SJSA1 (cell line): ENCODE data around the gene ROBO1. TPM values are rescaled to one million over a fixed set of nuclear protein-coding genes. Genes with fewer than 3 reads are reported as not detected.
A peak's percentile ranks its signal among the peaks of the same experiment; 100 is the strongest.

ENCODE experiments used
- DNase-seq, 2 experiments: peaks; one replicate each; pipeline ENCODE4 v3.0.0-alpha.2; 2015 to 2020; ENCODE audit warnings: low spot score in 2 of 2, low read depth in 1 of 2
- H3K27ac ChIP-seq: fragments of 250-450 bp; sonication (Bioruptor Pico); 2 replicates; pipeline ENCODE4 v1.5.1; 2020; ENCODE audit warnings: mild to moderate bottlenecking, moderate library complexity
- H3K27me3 ChIP-seq: fragments of 250-450 bp; sonication (Bioruptor Pico); replicated peaks from 2 replicates; pipeline ENCODE4 v1.5.1; 2020; ENCODE audit warnings: mild to moderate bottlenecking, moderate library complexity
- H3K36me3 ChIP-seq: fragments of 250-450 bp; sonication (Bioruptor Pico); 2 replicates; pipeline ENCODE4 v1.5.1; 2020; ENCODE audit warnings: mild to moderate bottlenecking
- H3K4me1 ChIP-seq: fragments of 250-450 bp; sonication (Bioruptor Pico); replicated peaks from 2 replicates; pipeline ENCODE4 v1.6.1; 2021; ENCODE audit warnings: mild to moderate bottlenecking
- H3K4me3 ChIP-seq: fragments of 250-450 bp; sonication (Bioruptor Pico); 2 replicates; pipeline ENCODE4 v1.5.1; 2020; ENCODE audit warnings: mild to moderate bottlenecking
- H3K9me3 ChIP-seq: fragments of 250-450 bp; sonication (Bioruptor Pico); replicated peaks from 2 replicates; pipeline ENCODE4 v1.5.1; 2020; ENCODE audit warnings: mild to moderate bottlenecking
- total RNA-seq: library from RNA; depleted of rRNA; stranded (reverse); fragments of >200 nt; shearing (Covaris generic); gene quantifications from 2 replicates; pipeline ENCODE4 v1.2.3, GENCODE V29; 2014

Gene ROBO1
- total RNA-seq, 1 experiment from 2014 or later, result 38.9 TPM

- Histone ChIP-seq H3K9me3 (no peaks in the 10 kb centered on the region), H3K27me3 (no peaks in the 10 kb centered on the region), H3K27ac (no peak overlapping the region), H3K4me3 (no peak overlapping the region), H3K36me3 (0 out of 2 replicates have a peak, but pooled peaks cover 4% of the 10 kb centered on the region), H3K4me1 (peaks cover 5% of the 10 kb centered on the region; the same call in 1 of the 2 replicates)
- peak in 1 of 2 experiments; percentile 8 for DNase-seq
Observed at GRCh38 chr3:78604341-78604740, 1163.5 kb downstream of the ROBO1 start.

GRCh38 chr3:78601249-78601648 is 1166.5 kb downstream of the ROBO1 start:
- peaks cover 5% of the 10 kb centered on the region; the same call in 1 of the 2 replicates for H3K4me1 ChIP-seq
- no peak overlapping the region for H3K27ac ChIP-seq

GRCh38 chr3:78589778-78590177 is 1178.0 kb downstream of the ROBO1 start:
- DNase-seq, result no peak
- Histone ChIP-seq H3K36me3 (no peaks in the 10 kb centered on the region), H3K4me3 (no peak overlapping the region), H3K4me1 (no peaks in the 10 kb centered on the region), H3K27ac (no peak overlapping the region), H3K9me3 (no peaks in the 10 kb centered on the region), H3K27me3 (no peaks in the 10 kb centered on the region)

More at GRCh38 chr3:78601249-78601648, 1166.5 kb downstream of the ROBO1 start:
- Histone ChIP-seq H3K36me3 (0 out of 2 replicates have a peak, but pooled peaks cover under 1% of the 10 kb centered on the region), H3K9me3 (no peaks in the 10 kb centered on the region), H3K27me3 (no peaks in the 10 kb centered on the region), H3K4me3 (no peak overlapping the region)
- DNase-seq, result no peak

DNA sequence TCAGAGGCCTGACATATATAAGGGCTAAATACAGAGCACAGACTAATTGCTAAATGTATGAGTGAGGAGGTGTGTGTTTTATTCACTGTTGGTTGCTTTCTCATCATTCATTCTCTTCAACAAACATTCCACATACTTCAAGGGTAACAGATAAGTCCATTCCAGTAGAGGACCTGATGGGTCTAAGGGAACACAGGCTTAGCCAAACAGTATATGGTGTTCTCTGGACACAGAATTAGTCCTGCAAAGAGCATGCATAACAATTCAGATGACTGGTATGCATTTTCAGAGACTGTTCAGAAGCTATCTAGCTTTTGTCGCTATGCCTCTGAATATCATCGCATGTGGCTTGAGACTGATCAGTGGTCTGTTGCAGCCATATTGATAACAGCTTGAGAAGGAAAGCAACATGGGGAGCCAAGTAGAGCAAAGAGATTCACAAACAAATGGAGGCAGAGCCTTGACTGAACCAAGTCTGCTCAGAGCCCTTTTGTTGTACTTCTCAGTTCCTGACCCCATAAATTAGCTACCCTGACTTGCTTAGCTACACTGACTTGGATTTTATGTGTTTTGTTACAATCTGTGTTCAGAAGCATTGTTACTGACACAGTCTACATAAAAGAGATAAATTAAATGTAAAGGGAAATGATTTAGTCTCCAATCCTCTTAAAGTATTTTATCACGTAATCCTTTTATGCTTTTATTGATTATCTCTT is 1178.7 kb downstream of the ROBO1 start:
- no peak for DNase-seq
- H3K27ac ChIP-seq, result no peak overlapping the region
- H3K36me3 ChIP-seq, result no peaks in the 10 kb centered on the region
- H3K27me3 ChIP-seq, result no peaks in the 10 kb centered on the region
- no peaks in the 10 kb centered on the region for H3K4me1 ChIP-seq
- H3K4me3 ChIP-seq, result no peak overlapping the region
- H3K9me3 ChIP-seq, result no peaks in the 10 kb centered on the region

- no peak for DNase-seq
- H3K27ac ChIP-seq, result no peak overlapping the region
- H3K36me3 ChIP-seq, result no peaks in the 10 kb centered on the region
- no peaks in the 10 kb centered on the region for H3K27me3 ChIP-seq
- no peaks in the 10 kb centered on the region for H3K4me1 ChIP-seq
- H3K9me3 ChIP-seq, result no peaks in the 10 kb centered on the region
- no peak overlapping the region for H3K4me3 ChIP-seq
Observed at GRCh38 chr3:78580681-78581080, 1187.1 kb downstream of the ROBO1 start.

GRCh38 chr3:78571486-78571885 is 1196.3 kb downstream of the ROBO1 start:
- H3K4me3 ChIP-seq, result no peak overlapping the region
- no peak overlapping the region for H3K27ac ChIP-seq
- no peaks in the 10 kb centered on the region for H3K4me1 ChIP-seq
- H3K27me3 ChIP-seq, result no peaks in the 10 kb centered on the region
- no peak for DNase-seq
- H3K9me3 ChIP-seq, result no peaks in the 10 kb centered on the region
- no peaks in the 10 kb centered on the region for H3K36me3 ChIP-seq

DNA sequence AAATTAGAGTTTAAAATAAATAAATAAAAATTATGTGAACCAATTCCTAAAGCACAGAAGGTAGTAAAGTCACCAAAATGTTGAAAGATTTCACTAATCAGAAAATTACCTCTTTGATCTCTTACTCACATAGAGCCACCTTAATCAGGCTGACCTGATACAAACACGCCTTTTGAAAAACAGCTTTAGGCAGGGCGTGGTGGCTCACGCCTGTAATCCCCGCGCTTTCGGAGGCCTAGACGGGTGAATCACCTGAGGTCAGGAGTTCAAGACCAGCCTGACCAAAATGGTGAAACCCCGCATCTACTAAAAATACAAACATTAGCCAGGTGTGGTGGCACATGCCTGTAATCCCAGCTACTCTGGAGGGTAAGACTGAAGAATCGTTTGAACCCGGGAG is 1197.3 kb downstream of the ROBO1 start:
- Histone ChIP-seq H3K27me3 (no peaks in the 10 kb centered on the region), H3K9me3 (no peaks in the 10 kb centered on the region), H3K4me1 (no peaks in the 10 kb centered on the region), H3K36me3 (no peaks in the 10 kb centered on the region), H3K27ac (no peak overlapping the region), H3K4me3 (no peak overlapping the region)
- no peak for DNase-seq

DNA sequence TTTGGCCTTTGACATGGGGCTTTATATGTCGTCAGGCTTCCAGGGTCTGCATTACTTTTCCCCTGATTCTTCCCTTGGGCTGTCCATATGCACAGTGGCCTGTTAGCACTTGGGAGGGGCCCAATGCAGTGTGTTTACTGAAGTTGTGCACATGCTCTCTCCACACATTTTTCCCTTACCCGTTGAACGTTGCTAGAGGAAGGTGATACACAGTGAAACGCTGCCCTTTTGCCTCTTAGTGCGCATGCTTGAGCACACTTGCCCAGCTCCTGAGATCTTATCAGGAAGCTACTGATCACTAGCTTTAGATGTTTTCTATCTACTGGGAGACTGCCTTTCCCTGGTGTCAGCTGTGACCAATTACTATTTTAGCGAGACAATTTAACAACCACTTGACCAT is 1198.0 kb downstream of the ROBO1 start:
- Histone ChIP-seq H3K9me3 (no peaks in the 10 kb centered on the region), H3K27ac (no peak overlapping the region), H3K4me1 (no peaks in the 10 kb centered on the region), H3K36me3 (no peaks in the 10 kb centered on the region), H3K4me3 (no peak overlapping the region), H3K27me3 (no peaks in the 10 kb centered on the region)
- no peak for DNase-seq

- no peak for DNase-seq
- no peaks in the 10 kb centered on the region for H3K9me3 ChIP-seq
- H3K4me1 ChIP-seq, result no peaks in the 10 kb centered on the region
- H3K4me3 ChIP-seq, result no peak overlapping the region
- no peaks in the 10 kb centered on the region for H3K36me3 ChIP-seq
- H3K27ac ChIP-seq, result no peak overlapping the region
- H3K27me3 ChIP-seq, result no peaks in the 10 kb centered on the region
Observed at GRCh38 chr3:78565712-78566111, 1202.1 kb downstream of the ROBO1 start.

GRCh38 chr3:78562328-78562727 is 1205.5 kb downstream of the ROBO1 start:
- no peaks in the 10 kb centered on the region for H3K9me3 ChIP-seq
- no peak overlapping the region for H3K27ac ChIP-seq
- H3K4me1 ChIP-seq, result no peaks in the 10 kb centered on the region
- DNase-seq, result no peak
- no peaks in the 10 kb centered on the region for H3K36me3 ChIP-seq
- no peak overlapping the region for H3K4me3 ChIP-seq
- no peaks in the 10 kb centered on the region for H3K27me3 ChIP-seq
